ENCODE data around the gene IQSEC3.

Gene IQSEC3

GRCh38 chr12:104551-105081 lies 38.0 kb downstream of the IQSEC3 start (continued):
- TF ChIP-seq ZNF560 (tag by site-specific recombination; IDR thresholded peaks at IDR 0.05; ENCODE audit: borderline replicate concordance) (no peak), FEZF1 (tag by site-specific recombination; IDR thresholded peaks at IDR 0.05) (peak; percentile 96), ZNF423 (tag by site-specific recombination; IDR thresholded peaks at IDR 0.05) (no peak), PRDM1 (tag by site-specific recombination; IDR thresholded peaks at IDR 0.05) (no peak), ZNF585B (tag by site-specific recombination; IDR thresholded peaks at IDR 0.05) (no peak), TSHZ1 (tag by site-specific recombination; IDR thresholded peaks at IDR 0.05; ENCODE audit: borderline replicate concordance) (peak; percentile 72; the same call in 1 of the 2 replicates), ZNF843 (tag by site-specific recombination; IDR thresholded peaks at IDR 0.05) (peak; percentile 87), ZNF660 (tag by site-specific recombination; IDR thresholded peaks at IDR 0.05) (peak; percentile 90), ZBTB20 (tag by site-specific recombination; IDR thresholded peaks at IDR 0.05) (peak; percentile 97), ZNF529 (tag by site-specific recombination; IDR thresholded peaks at IDR 0.05; ENCODE audit: insufficient replicate concordance) (no peak), ZNF169 (tag by site-specific recombination; IDR thresholded peaks at IDR 0.05) (no peak), ZNF335 (tag by site-specific recombination; conservative IDR thresholded peaks at IDR 0.05) (peak; percentile 89), ZNF311 (tag by site-specific recombination; IDR thresholded peaks at IDR 0.05; ENCODE audit: borderline replicate concordance) (no peak), ZBTB8A (tag by site-specific recombination; IDR thresholded peaks at IDR 0.05) (peak; percentile 76), ZNF549 (tag by site-specific recombination; IDR thresholded peaks at IDR 0.05) (no peak), YY2 (tag by site-specific recombination; IDR thresholded peaks at IDR 0.05) (no peak; the same call in 1 of the 2 replicates), TCF7L2 (IDR thresholded peaks at IDR 0.05; ENCODE audit: borderline replicate concordance, low read depth, low read length) (peak; percentile 89), ZNF394 (tag by site-specific recombination; IDR thresholded peaks at IDR 0.05; ENCODE audit: borderline replicate concordance) (peak; percentile 70), ZNF555 (tag by site-specific recombination; conservative IDR thresholded peaks at IDR 0.05) (no peak), ZNF776 (tag by site-specific recombination; IDR thresholded peaks at IDR 0.05; ENCODE audit: borderline replicate concordance) (no peak), ZNF211 (tag by site-specific recombination; IDR thresholded peaks at IDR 0.05; ENCODE audit: low read depth) (no peak), HIC1 (tag by site-specific recombination; IDR thresholded peaks at IDR 0.05) (no peak), ZBTB10 (tag by site-specific recombination; IDR thresholded peaks at IDR 0.05) (peak; percentile 85), ZNF837 (tag by site-specific recombination; IDR thresholded peaks at IDR 0.05) (no peak), ZEB2 (tag by site-specific recombination; IDR thresholded peaks at IDR 0.05) (peak; percentile 94), ZSCAN5A (tag by site-specific recombination; IDR thresholded peaks at IDR 0.05) (no peak), ZNF155 (tag by site-specific recombination; IDR thresholded peaks at IDR 0.05) (no peak), ZNF621 (tag by site-specific recombination; IDR thresholded peaks at IDR 0.05) (no peak), YY1 (tag by site-specific recombination; IDR thresholded peaks at IDR 0.05) (0 out of 2 replicates have a peak, but pooled peaks have one; percentile 13)
